ENCODE results near the gene AURKAIP1. TPM values are rescaled to one million over a fixed set of nuclear protein-coding genes. Genes with fewer than 3 reads are reported as not detected.

The AURKAIP1 gene
- total and polyA plus RNA-seq, 9 of the 15 experiments (the other 6 are each of a cell fraction or from before 2014, with no cell fraction given): 7.8 to 478 (median 92.0) TPM

- TF ChIP-seq RBM34 (IDR thresholded peaks at IDR 0.05; ENCODE audit: borderline replicate concordance, insufficient read depth, low read length): 0 out of 2 replicates have a peak, but pooled peaks have one; percentile 84
- TF ChIP-seq RAD51 (IDR thresholded peaks at IDR 0.05; ENCODE audit: borderline replicate concordance, low read depth): 0 out of 2 replicates have a peak, but pooled peaks have one; percentile 28
- peak; percentile 72; the same call in 1 of the 2 replicates for TF ChIP-seq ZBTB2 (IDR thresholded peaks at IDR 0.05)
- TF ChIP-seq EP400 (IDR thresholded peaks at IDR 0.05): peak; percentile 96
- 0 out of 2 replicates have a peak, but pooled peaks have one; percentile 6 for TF ChIP-seq CBFA2T3 (IDR thresholded peaks at IDR 0.05)
- peak; percentile 91 for TF ChIP-seq CHD2 (IDR thresholded peaks at IDR 0.05; ENCODE audit: low read depth, low read length)
- no peak for TF ChIP-seq ARNT (IDR thresholded peaks at IDR 0.05)
- peak; percentile 100 for TF ChIP-seq FOS (IDR thresholded peaks at IDR 0.05; ENCODE audit: extremely low read depth, insufficient read length)
- TF ChIP-seq BCLAF1 (IDR thresholded peaks at IDR 0.05; ENCODE audit: borderline replicate concordance in 1 of 2, control insufficient read depth in 1 of 2, low read depth in 2 of 2, low read length in 1 of 2): no peak
- no peak for TF ChIP-seq BMI1 (IDR thresholded peaks at IDR 0.05; ENCODE audit: low read length)
- TF ChIP-seq, protein P1, sequence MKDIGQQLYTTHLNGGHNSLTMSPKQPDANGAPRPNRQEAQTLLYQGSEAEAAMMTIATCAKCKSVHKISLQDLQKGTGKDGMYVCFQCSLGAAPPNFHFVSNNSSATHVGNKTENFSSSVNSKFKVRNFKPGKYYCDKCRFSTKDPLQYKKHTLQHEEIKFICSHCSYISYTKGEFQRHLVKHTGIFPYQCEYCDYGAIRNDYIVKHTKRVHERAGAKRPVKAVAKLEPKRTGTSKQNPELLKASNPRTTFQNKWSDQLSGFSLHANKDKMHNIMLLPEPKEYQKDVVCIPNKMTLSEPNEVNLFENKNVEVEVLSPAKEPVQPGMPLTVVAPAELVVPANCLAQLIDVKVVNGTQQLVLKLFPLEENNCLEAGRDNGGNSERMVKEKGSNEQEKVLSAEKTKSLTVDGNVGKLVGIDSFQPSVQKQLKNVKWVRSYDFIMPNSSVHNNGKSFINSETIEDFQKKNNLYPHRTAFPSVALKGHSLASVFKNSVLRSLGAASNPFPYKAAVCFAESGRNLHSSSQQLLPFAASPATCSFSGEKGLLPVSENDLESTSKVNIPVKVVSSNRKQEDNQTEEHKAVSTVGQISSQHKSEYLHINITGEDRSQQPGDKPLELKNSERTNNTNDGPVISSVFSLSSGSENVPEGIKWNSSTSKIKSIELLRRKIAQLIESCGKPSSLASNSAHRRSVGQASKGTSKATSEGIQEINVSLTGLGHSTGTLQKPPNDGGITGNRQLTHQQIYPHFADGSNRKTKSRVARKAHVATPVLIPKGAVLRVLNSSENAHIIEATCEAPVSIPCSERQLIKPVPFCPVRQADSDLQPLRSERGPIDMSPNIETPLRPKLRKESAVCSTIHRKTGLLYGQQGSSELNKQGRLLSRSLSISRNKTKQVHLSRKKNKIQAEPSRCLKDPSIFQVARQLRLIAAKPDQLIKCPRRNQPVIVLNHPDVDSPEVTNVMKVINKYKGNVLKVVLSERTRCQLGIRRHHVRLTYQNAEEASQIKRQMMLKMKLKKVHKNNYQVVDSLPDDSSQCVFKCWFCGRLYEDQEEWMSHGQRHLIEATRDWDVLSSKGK (CRISPR knock-in tag; IDR thresholded peaks at IDR 0.05): no peak
- TF ChIP-seq RBM22 (IDR thresholded peaks at IDR 0.05; ENCODE audit: low read depth, low read length, poor library complexity, severe bottlenecking): peak; percentile 92
- no peak for TF ChIP-seq DPF2 (IDR thresholded peaks at IDR 0.05)
- TF ChIP-seq, protein P2, sequence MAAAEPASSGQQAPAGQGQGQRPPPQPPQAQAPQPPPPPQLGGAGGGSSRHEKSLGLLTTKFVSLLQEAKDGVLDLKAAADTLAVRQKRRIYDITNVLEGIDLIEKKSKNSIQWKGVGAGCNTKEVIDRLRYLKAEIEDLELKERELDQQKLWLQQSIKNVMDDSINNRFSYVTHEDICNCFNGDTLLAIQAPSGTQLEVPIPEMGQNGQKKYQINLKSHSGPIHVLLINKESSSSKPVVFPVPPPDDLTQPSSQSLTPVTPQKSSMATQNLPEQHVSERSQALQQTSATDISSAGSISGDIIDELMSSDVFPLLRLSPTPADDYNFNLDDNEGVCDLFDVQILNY (CRISPR knock-in tag; IDR thresholded peaks at IDR 0.05): 0 out of 2 replicates have a peak, but pooled peaks have one; percentile 54
- 0 out of 2 replicates have a peak, but pooled peaks have one; percentile 11 for TF ChIP-seq KAT8 (IDR thresholded peaks at IDR 0.05; ENCODE audit: low read depth)
- no peak for TF ChIP-seq ELK3 (CRISPR knock-in tag; IDR thresholded peaks at IDR 0.05)
- TF ChIP-seq ZNF511 (CRISPR knock-in tag; IDR thresholded peaks at IDR 0.05): no peak
Observed at GRCh38 chr1:1399187-1399871, 24.3 kb upstream of the AURKAIP1 start, which contains the start of gene CCNL2 (continued).

Data from K562 (cell line).